ENCODE results near the gene TMEM145.

DNA sequence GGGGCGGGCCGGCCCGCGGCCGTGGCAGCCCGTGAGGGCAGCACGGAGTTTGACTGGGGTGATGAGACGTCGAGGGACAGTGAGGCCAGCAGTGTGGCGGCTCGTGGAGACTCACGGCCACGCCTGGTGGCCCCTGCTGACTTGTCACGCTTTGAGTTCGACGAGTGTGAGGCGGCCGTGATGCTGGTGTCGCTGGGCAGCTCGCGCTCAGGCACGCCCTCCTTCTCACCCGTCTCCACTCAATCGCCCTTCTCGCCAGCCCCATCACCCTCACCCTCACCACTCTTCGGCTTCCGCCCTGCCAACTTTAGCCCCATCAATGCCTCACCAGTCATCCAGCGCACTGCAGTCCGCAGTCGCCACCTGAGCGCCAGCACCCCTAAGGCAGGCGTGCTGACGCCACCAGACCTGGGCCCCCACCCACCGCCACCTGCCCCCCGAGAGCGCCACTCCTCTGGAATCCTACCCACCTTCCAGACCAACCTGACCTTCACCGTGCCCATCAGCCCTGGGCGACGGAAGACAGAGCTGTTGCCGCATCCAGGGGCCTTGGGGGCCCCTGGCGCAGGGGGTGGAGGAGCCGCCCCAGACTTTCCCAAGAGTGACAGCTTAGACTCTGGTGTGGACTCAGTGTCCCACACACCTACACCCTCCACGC, 39.6 kb upstream of the TMEM145 start:
- TF ChIP-seq, protein P1, sequence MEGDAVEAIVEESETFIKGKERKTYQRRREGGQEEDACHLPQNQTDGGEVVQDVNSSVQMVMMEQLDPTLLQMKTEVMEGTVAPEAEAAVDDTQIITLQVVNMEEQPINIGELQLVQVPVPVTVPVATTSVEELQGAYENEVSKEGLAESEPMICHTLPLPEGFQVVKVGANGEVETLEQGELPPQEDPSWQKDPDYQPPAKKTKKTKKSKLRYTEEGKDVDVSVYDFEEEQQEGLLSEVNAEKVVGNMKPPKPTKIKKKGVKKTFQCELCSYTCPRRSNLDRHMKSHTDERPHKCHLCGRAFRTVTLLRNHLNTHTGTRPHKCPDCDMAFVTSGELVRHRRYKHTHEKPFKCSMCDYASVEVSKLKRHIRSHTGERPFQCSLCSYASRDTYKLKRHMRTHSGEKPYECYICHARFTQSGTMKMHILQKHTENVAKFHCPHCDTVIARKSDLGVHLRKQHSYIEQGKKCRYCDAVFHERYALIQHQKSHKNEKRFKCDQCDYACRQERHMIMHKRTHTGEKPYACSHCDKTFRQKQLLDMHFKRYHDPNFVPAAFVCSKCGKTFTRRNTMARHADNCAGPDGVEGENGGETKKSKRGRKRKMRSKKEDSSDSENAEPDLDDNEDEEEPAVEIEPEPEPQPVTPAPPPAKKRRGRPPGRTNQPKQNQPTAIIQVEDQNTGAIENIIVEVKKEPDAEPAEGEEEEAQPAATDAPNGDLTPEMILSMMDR (IDR thresholded peaks at IDR 0.05; ENCODE audit: insufficient read depth, low read length, poor library complexity, severe bottlenecking) = no peak
- no peak for TF ChIP-seq EZH2phosphoT487 (conservative IDR thresholded peaks at IDR 0.05; ENCODE audit: low read length)

All from SU-DHL-6 (cell line).